ENCODE data around the gene AMOTL2. TPM values are rescaled to one million over a fixed set of nuclear protein-coding genes. Genes with fewer than 3 reads are reported as not detected.

The AMOTL2 gene
- total and polyA plus RNA-seq, 4 donors = 4.2 to 16.7 (median 9.4) TPM

DNA sequence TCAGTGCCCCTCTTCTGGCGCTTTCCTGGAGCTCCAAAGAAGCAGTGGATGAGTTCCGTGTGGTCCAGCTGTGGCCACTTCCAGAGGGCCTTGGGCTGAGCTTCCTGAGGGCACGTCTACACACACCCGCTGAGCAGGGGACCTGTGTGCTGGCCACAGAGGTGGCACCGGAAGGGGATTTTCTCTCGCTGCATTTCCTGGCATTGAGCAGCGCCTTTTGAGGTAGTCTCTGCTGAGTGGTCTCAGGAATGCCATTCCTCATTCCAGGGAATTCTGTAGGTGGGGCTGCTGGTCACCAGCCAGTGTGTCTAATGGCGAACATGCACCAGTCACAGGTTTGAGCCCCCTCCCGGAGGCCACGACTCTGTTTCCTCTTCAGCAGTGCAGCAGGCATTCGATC lies 48.1 kb downstream of the AMOTL2 start:
- H3K36me3 ChIP-seq (ENCODE audit: control insufficient read depth in 4 of 4, insufficient read depth in 3 of 4, low read depth in 1 of 4, low read length in 3 of 4) = peaks cover 0 to 1% (median 0%) of the 10 kb centered on the region in 4 donors
- 81% methylated on average over 11 of the region's 11 CpGs for WGBS
- no peaks in the 10 kb centered on the region for H3K27me3 ChIP-seq (ENCODE audit: control insufficient read depth in 4 of 4, insufficient read depth in 4 of 4, low read length in 3 of 4)
- H3K4me3 ChIP-seq (ENCODE audit: low read depth in 1 of 3, low read length in 3 of 3) = no peak overlapping the region
- H3K27ac ChIP-seq (ENCODE audit: low read depth in 1 of 2, low read length in 2 of 2) = no peak overlapping the region
- TF ChIP-seq JUND (IDR thresholded peaks at IDR 0.05) = no peak
- TF ChIP-seq, protein P1, sequence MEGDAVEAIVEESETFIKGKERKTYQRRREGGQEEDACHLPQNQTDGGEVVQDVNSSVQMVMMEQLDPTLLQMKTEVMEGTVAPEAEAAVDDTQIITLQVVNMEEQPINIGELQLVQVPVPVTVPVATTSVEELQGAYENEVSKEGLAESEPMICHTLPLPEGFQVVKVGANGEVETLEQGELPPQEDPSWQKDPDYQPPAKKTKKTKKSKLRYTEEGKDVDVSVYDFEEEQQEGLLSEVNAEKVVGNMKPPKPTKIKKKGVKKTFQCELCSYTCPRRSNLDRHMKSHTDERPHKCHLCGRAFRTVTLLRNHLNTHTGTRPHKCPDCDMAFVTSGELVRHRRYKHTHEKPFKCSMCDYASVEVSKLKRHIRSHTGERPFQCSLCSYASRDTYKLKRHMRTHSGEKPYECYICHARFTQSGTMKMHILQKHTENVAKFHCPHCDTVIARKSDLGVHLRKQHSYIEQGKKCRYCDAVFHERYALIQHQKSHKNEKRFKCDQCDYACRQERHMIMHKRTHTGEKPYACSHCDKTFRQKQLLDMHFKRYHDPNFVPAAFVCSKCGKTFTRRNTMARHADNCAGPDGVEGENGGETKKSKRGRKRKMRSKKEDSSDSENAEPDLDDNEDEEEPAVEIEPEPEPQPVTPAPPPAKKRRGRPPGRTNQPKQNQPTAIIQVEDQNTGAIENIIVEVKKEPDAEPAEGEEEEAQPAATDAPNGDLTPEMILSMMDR (IDR thresholded peaks at IDR 0.05; ENCODE audit: low read depth, low read length, missing input control) = no peak
- no peak for TF ChIP-seq RXRA (IDR thresholded peaks at IDR 0.05)
- no peak for TF ChIP-seq HNF4G (IDR thresholded peaks at IDR 0.05)
- TF ChIP-seq EGR1 (IDR thresholded peaks at IDR 0.05; ENCODE audit: low read depth in 2 of 2) = no peak
- TF ChIP-seq YY1 (IDR thresholded peaks at IDR 0.05) = no peak
- TF ChIP-seq, protein P2, sequence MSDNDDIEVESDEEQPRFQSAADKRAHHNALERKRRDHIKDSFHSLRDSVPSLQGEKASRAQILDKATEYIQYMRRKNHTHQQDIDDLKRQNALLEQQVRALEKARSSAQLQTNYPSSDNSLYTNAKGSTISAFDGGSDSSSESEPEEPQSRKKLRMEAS (IDR thresholded peaks at IDR 0.05) = no peak
- no peak for TF ChIP-seq FOXA2 (IDR thresholded peaks at IDR 0.05)
- TF ChIP-seq RAD21 (IDR thresholded peaks at IDR 0.05) = no peak
- no peak for TF ChIP-seq TAF1 (conservative IDR thresholded peaks at IDR 0.05)
- TF ChIP-seq, protein P3, sequence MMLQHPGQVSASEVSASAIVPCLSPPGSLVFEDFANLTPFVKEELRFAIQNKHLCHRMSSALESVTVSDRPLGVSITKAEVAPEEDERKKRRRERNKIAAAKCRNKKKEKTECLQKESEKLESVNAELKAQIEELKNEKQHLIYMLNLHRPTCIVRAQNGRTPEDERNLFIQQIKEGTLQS (IDR thresholded peaks at IDR 0.05) = no peak
- TF ChIP-seq, protein P4, sequence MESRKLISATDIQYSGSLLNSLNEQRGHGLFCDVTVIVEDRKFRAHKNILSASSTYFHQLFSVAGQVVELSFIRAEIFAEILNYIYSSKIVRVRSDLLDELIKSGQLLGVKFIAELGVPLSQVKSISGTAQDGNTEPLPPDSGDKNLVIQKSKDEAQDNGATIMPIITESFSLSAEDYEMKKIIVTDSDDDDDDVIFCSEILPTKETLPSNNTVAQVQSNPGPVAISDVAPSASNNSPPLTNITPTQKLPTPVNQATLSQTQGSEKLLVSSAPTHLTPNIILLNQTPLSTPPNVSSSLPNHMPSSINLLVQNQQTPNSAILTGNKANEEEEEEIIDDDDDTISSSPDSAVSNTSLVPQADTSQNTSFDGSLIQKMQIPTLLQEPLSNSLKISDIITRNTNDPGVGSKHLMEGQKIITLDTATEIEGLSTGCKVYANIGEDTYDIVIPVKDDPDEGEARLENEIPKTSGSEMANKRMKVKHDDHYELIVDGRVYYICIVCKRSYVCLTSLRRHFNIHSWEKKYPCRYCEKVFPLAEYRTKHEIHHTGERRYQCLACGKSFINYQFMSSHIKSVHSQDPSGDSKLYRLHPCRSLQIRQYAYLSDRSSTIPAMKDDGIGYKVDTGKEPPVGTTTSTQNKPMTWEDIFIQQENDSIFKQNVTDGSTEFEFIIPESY (IDR thresholded peaks at IDR 0.05) = no peak
- TF ChIP-seq HNF4A (conservative IDR thresholded peaks at IDR 0.05) = no peak
- no peaks in the 10 kb centered on the region for H3K9me3 ChIP-seq (ENCODE audit: control insufficient read depth in 4 of 4, low read length in 3 of 4)
- no peak overlapping the region for H3K9ac ChIP-seq (ENCODE audit: low read depth in 1 of 2, low read length in 2 of 2)
- no peak for DNase-seq (ENCODE audit: low spot score)
- peaks cover 0 to 3% (median 2%) of the 10 kb centered on the region in 4 donors for H3K4me1 ChIP-seq (ENCODE audit: control insufficient read depth in 4 of 4, insufficient read depth in 4 of 4, low read length in 3 of 4)

DNA sequence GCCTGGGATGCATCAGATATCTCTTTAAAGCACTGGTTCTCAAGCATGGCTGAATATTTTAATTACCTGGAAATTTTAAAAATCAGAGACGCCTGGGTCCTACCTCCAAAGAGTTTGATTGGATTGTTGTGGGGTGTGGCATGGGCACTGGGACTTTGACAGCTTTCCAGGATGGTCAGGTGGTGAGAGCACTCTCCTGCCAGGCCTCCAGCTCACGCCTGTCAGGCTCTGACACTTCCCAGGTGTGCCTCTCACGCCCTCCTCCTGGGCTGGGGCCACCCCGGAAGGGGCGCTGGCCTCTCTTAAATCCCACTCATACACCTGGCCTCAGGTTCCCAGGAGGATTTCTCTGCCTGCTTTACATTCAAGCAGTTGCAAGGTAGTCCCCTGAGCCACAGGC lies 48.5 kb downstream of the AMOTL2 start:
- peaks cover 0 to 3% (median 2%) of the 10 kb centered on the region in 4 donors for H3K4me1 ChIP-seq (ENCODE audit: control insufficient read depth in 4 of 4, insufficient read depth in 4 of 4, low read length in 3 of 4)
- H3K27ac ChIP-seq (ENCODE audit: low read depth in 1 of 2, low read length in 2 of 2) = no peak overlapping the region
- TF ChIP-seq, protein P3 (IDR thresholded peaks at IDR 0.05) = no peak
- TF ChIP-seq RXRA (IDR thresholded peaks at IDR 0.05) (no peak), EGR1 (IDR thresholded peaks at IDR 0.05; ENCODE audit: low read depth in 2 of 2) (no peak), GABPA (IDR thresholded peaks at IDR 0.05 in 1 of 2, conservative IDR thresholded peaks at IDR 0.05 in 1 of 2) (no peak), SP1 (IDR thresholded peaks at IDR 0.05) (no peak), FOXA1 (IDR thresholded peaks at IDR 0.05) (no peak), TAF1 (conservative IDR thresholded peaks at IDR 0.05) (no peak), NR2F2 (IDR thresholded peaks at IDR 0.05) (no peak), RAD21 (IDR thresholded peaks at IDR 0.05) (no peak), YY1 (IDR thresholded peaks at IDR 0.05) (no peak), FOXA2 (IDR thresholded peaks at IDR 0.05) (no peak), JUND (IDR thresholded peaks at IDR 0.05) (no peak), HNF4G (IDR thresholded peaks at IDR 0.05) (no peak), HNF4A (conservative IDR thresholded peaks at IDR 0.05) (no peak)
- TF ChIP-seq, protein P1 (IDR thresholded peaks at IDR 0.05; ENCODE audit: low read depth, low read length, missing input control) = no peak
- TF ChIP-seq, protein P4 (IDR thresholded peaks at IDR 0.05) = no peak
- TF ChIP-seq, protein P5, sequence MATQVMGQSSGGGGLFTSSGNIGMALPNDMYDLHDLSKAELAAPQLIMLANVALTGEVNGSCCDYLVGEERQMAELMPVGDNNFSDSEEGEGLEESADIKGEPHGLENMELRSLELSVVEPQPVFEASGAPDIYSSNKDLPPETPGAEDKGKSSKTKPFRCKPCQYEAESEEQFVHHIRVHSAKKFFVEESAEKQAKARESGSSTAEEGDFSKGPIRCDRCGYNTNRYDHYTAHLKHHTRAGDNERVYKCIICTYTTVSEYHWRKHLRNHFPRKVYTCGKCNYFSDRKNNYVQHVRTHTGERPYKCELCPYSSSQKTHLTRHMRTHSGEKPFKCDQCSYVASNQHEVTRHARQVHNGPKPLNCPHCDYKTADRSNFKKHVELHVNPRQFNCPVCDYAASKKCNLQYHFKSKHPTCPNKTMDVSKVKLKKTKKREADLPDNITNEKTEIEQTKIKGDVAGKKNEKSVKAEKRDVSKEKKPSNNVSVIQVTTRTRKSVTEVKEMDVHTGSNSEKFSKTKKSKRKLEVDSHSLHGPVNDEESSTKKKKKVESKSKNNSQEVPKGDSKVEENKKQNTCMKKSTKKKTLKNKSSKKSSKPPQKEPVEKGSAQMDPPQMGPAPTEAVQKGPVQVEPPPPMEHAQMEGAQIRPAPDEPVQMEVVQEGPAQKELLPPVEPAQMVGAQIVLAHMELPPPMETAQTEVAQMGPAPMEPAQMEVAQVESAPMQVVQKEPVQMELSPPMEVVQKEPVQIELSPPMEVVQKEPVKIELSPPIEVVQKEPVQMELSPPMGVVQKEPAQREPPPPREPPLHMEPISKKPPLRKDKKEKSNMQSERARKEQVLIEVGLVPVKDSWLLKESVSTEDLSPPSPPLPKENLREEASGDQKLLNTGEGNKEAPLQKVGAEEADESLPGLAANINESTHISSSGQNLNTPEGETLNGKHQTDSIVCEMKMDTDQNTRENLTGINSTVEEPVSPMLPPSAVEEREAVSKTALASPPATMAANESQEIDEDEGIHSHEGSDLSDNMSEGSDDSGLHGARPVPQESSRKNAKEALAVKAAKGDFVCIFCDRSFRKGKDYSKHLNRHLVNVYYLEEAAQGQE (IDR thresholded peaks at IDR 0.05) = no peak
- TF ChIP-seq, protein P2 (IDR thresholded peaks at IDR 0.05) = no peak
- H3K9me3 ChIP-seq (ENCODE audit: control insufficient read depth in 4 of 4, low read length in 3 of 4) = no peaks in the 10 kb centered on the region
- no peak for DNase-seq (ENCODE audit: low spot score)
- H3K27me3 ChIP-seq (ENCODE audit: control insufficient read depth in 4 of 4, insufficient read depth in 4 of 4, low read length in 3 of 4) = no peaks in the 10 kb centered on the region
- H3K36me3 ChIP-seq (ENCODE audit: control insufficient read depth in 4 of 4, insufficient read depth in 3 of 4, low read depth in 1 of 4, low read length in 3 of 4) = peaks cover 0 to 1% (median 0%) of the 10 kb centered on the region in 4 donors
- H3K4me3 ChIP-seq (ENCODE audit: low read depth in 1 of 3, low read length in 3 of 3) = no peak overlapping the region
- H3K9ac ChIP-seq (ENCODE audit: low read depth in 1 of 2, low read length in 2 of 2) = no peak overlapping the region
- 78% methylated on average over 5 of the region's 5 CpGs for WGBS
